ENCODE data around the gene METTL26.

- no peak for TF ChIP-seq POLR2A (IDR thresholded peaks at IDR 0.05)
- TF ChIP-seq, protein P1, sequence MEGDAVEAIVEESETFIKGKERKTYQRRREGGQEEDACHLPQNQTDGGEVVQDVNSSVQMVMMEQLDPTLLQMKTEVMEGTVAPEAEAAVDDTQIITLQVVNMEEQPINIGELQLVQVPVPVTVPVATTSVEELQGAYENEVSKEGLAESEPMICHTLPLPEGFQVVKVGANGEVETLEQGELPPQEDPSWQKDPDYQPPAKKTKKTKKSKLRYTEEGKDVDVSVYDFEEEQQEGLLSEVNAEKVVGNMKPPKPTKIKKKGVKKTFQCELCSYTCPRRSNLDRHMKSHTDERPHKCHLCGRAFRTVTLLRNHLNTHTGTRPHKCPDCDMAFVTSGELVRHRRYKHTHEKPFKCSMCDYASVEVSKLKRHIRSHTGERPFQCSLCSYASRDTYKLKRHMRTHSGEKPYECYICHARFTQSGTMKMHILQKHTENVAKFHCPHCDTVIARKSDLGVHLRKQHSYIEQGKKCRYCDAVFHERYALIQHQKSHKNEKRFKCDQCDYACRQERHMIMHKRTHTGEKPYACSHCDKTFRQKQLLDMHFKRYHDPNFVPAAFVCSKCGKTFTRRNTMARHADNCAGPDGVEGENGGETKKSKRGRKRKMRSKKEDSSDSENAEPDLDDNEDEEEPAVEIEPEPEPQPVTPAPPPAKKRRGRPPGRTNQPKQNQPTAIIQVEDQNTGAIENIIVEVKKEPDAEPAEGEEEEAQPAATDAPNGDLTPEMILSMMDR (IDR thresholded peaks at IDR 0.05) = no peak
Observed at GRCh38 chr16:640614-641013, 4.5 kb upstream of the METTL26 start.

Data from body of pancreas (tissue), 4 donors.